GM18502 (cell line): ENCODE measurements around the gene CEP55.

Source experiments
- ATAC-seq: cut with Tn5 transposase; IDR thresholded peaks from one replicate; pipeline ENCODE4 v1.9.1; 2021; ENCODE audit warnings: mild to moderate bottlenecking; ENCODE audit not compliant: unreplicated experiment, poor library complexity

CEP55 gene

GRCh38 chr10:93554760-93555432 is 58.5 kb downstream of the CEP55 start:
- ATAC-seq = no peak

GRCh38 chr10:93559490-93559889 is 63.1 kb downstream of the CEP55 start:
- ATAC-seq = no peak

GRCh38 chr10:93560541-93560940 is 64.1 kb downstream of the CEP55 start:
- ATAC-seq = no peak

GRCh38 chr10:93565446-93565845 is 69.0 kb downstream of the CEP55 start:
- ATAC-seq = no peak

GRCh38 chr10:93566435-93567276 is 70.2 kb downstream of the CEP55 start, which contains the start of gene FFAR4:
Gene FFAR4, plus strand, starts transcription at chr10:93566665. Its CDS starts 56 bp downstream, at chr10:93566721.
- ATAC-seq = no peak

GRCh38 chr10:93567277-93568104 is 71.1 kb downstream of the CEP55 start:
- no peak for ATAC-seq

GRCh38 chr10:93568105-93568390 is 71.6 kb downstream of the CEP55 start:
- no peak for ATAC-seq

- no peak for ATAC-seq
Observed at GRCh38 chr10:93570383-93570782, 74.0 kb downstream of the CEP55 start.

GRCh38 chr10:93572606-93573005 is 76.2 kb downstream of the CEP55 start:
- ATAC-seq = no peak

- no peak for ATAC-seq
Observed at GRCh38 chr10:93573051-93573909, 76.9 kb downstream of the CEP55 start.

GRCh38 chr10:93573924-93574323 is 77.5 kb downstream of the CEP55 start:
- ATAC-seq = no peak

- ATAC-seq = no peak
Observed at GRCh38 chr10:93576888-93577287, 80.5 kb downstream of the CEP55 start.

GRCh38 chr10:93577565-93577964 is 81.2 kb downstream of the CEP55 start:
- no peak for ATAC-seq
